Activated CD8-positive, alpha-beta T cell treated with anti-CD3 and anti-CD28 coated beads, Interleukin-2, amount 10 ng/mL, durations not matched to agents 7 days and 5 days (primary cell): ENCODE measurements around the gene TGM5. TPM values are rescaled to one million over a fixed set of nuclear protein-coding genes. Genes with fewer than 3 reads are reported as not detected.

Experiments used
- ATAC-seq: fragments of 150-1000 bp; cut with Tn5 transposase; one replicate; pipeline ENCODE4 v1.10.0; 2021; ENCODE audit warnings: moderate library complexity
- CTCF ChIA-PET: fragments of 350-600 bp; sonication (Branson Sonifier 250); formaldehyde crosslinking; loops from one replicate; lab custom pipeline; 2021; ENCODE audit warnings: antibody characterized with exemption; lab: Charles Lee
- POLR2A ChIA-PET: fragments of 350-600 bp; sonication (Branson Sonifier 250); formaldehyde crosslinking; loops from one replicate; lab custom pipeline; 2021; ENCODE audit warnings: antibody characterized with exemption; lab: Charles Lee
- DNase-seq: peaks from one replicate; pipeline ENCODE4 v3.0.0-alpha.2; 2020
- H3K27ac Mint-ChIP-seq: one replicate; pipeline ENCODE4 v1.8.0; 2021; ENCODE audit warnings: mild to moderate bottlenecking, mixed read lengths
- H3K27me3 Mint-ChIP-seq: one replicate; pipeline ENCODE4 v1.8.0; 2021; ENCODE audit warnings: low read depth, mixed read lengths
- H3K36me3 Mint-ChIP-seq: one replicate; pipeline ENCODE4 v1.8.0; 2021; ENCODE audit warnings: low read depth, mixed read lengths
- H3K4me1 Mint-ChIP-seq: one replicate; pipeline ENCODE4 v1.8.0; 2021; ENCODE audit warnings: low read depth, mixed read lengths
- H3K4me3 Mint-ChIP-seq: one replicate; pipeline ENCODE4 v1.8.0; 2021; ENCODE audit warnings: mild to moderate bottlenecking, mixed read lengths
- H3K9me3 Mint-ChIP-seq: one replicate; pipeline ENCODE4 v1.8.0; 2022; ENCODE audit warnings: mixed read lengths; ENCODE audit not compliant: insufficient read depth
- total RNA-seq, 2 experiments: library from RNA; stranded (reverse); gene quantifications; one replicate each; pipeline ENCODE4 v1.2.3, GENCODE V29; 2021

TGM5 gene
- total RNA-seq, 2 experiments from 2014 or later, result 0.31 to 0.37 TPM

DNA sequence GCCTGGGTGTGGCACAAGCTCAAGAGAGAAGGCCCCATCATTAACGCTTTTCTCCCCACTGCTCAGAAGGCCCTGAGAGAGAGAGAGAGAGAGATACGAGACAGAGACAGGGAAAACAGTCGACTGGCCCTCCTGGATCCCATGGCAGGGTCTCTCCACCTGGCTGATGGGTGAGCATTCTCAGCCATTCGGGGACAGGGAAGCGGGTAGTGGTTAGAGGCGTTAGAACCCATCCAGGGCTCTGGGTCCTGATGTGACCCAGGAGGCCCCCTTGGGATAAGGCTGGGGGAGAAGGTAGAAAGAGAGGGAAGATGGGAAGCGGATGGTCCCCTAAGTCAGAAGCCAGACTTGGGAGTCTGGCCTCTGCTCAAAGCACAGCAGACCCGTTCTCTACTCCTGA lies 7.9 kb downstream of the TGM5 start:
- H3K27me3 Mint-ChIP-seq, result peaks cover 20% of the 10 kb centered on the region
- H3K4me1 Mint-ChIP-seq, result peaks cover 9% of the 10 kb centered on the region
- DNase-seq, result no peak
- H3K27ac Mint-ChIP-seq, result no peak overlapping the region
- H3K9me3 Mint-ChIP-seq, result no peaks in the 10 kb centered on the region
- H3K4me3 Mint-ChIP-seq, result no peak overlapping the region
- H3K36me3 Mint-ChIP-seq, result no peaks in the 10 kb centered on the region
- ChIA-PET CTCF (no interaction called here), POLR2A (no interaction called here)
- ATAC-seq, result no peak

DNA sequence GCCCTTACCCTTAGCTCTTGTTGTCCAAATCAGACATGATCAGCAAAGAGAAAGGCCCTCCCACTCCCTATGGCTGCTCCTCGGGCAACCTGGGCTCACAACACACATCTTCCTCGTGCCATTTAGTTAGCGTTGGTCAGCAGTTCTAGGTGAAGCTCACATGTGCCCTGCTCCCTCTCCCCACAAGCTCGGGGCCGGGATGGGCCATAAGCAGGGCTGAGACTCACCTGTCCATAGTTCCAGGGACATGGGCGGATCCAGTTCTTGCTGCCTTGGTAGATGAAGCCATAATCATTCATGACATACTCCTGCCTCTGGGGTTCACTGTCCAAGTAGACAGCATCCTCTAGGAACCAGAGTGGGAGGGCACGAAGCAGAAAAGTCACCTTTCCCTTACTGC lies 10.4 kb downstream of the TGM5 start:
- ChIA-PET POLR2A (no interaction called here), CTCF (interaction anchor here (2.2 kb wide), 1 partner anchor 31 kb away, joined by 6 read pairs; no protein-coding TSS in a partner anchor)
- H3K36me3 Mint-ChIP-seq, result no peaks in the 10 kb centered on the region
- peaks cover 30% of the 10 kb centered on the region for H3K4me1 Mint-ChIP-seq
- ATAC-seq, result no peak
- no peak for DNase-seq
- H3K9me3 Mint-ChIP-seq, result no peaks in the 10 kb centered on the region
- no peak overlapping the region for H3K27ac Mint-ChIP-seq
- no peak overlapping the region for H3K4me3 Mint-ChIP-seq
- H3K27me3 Mint-ChIP-seq, result peaks cover 5% of the 10 kb centered on the region

DNA sequence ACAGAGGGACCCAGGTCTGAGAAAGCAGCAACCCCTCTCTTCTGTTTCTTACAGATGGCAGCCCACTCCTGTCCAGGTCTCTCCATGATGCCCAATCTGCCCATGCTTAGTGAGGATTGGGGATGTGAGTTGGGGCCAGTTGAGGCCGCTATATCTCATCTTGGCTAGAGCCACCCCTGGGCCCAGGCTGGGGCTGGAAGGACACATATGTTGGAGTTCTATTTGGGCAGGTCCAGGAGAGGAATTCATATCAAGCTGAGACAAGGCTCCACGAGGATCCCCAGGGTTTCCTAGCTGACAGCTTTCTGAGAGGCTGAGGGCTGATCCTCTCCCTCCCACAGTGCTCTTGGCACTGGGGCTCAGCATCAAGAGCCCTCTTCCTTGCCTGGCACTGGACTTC lies 11.4 kb downstream of the TGM5 start:
- DNase-seq (no peak), ATAC-seq (no peak)
- ChIA-PET CTCF (interaction anchor here (0.7 to 2.7 kb wide), 3 partner anchors 12 to 52 kb away, joined by 3 to 26 read pairs (median 5); no protein-coding TSS in a partner anchor), POLR2A (no interaction called here)
- H3K27me3 Mint-ChIP-seq, result peaks cover 4% of the 10 kb centered on the region
- H3K9me3 Mint-ChIP-seq, result no peaks in the 10 kb centered on the region
- no peak overlapping the region for H3K27ac Mint-ChIP-seq
- no peak overlapping the region for H3K4me3 Mint-ChIP-seq
- H3K36me3 Mint-ChIP-seq, result peaks cover 6% of the 10 kb centered on the region
- H3K4me1 Mint-ChIP-seq, result peaks cover 40% of the 10 kb centered on the region

DNA sequence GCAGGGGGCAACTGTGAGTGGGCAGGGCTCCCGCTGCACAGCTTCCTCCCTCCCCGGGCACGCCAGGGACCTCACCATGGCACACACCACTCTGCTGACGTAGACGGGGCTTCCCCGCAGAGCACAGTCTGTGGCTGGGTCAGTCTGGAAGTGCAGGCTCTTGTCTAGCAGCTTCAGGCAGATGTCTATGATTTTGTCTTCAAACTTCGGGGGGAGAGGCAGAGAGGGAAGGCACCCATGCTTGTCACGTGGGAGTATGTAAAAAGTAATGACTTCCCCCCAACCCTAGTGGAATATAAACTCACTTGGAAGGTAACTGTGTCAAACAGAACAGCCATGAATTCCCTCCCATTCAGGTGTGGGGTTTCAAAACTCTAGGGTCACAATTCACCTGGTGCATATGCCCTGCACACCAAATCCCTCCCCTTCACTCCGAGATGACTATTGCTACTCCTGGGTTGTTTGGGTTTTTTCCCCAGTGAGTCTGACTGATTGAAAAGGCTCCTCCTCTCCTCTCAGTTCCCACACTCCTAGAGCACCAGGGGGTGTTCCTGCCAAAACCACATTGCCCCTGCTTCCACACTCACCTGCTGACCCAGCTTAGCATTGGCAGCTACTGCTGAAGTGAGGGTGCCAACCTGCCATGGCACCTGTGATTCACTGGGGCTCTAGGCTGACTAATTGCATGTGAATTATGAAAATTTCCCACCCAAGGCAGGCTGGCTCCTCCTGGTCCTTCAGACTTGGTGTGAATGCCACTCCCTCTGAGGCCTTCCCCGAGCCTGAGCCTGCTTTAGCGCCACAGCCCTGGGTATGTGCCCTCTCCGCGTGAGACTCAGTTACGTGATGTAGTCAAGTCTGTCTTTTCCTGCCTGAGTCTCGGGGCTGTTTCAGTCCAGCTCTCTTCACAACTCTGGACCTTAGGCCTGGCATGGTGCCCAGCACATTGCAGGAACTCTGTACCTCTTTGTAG lies 13.0 kb downstream of the TGM5 start:
- ATAC-seq, result peak; percentile 74
- H3K27me3 Mint-ChIP-seq, result peaks cover 4% of the 10 kb centered on the region
- H3K4me1 Mint-ChIP-seq, result peaks cover 56% of the 10 kb centered on the region
- CTCF ChIA-PET, result interaction anchor here (0.8 to 2.7 kb wide), 5 partner anchors 10 to 50 kb away, joined by 3 to 26 read pairs (median 4); no protein-coding TSS in a partner anchor
- H3K36me3 Mint-ChIP-seq, result peaks cover 6% of the 10 kb centered on the region
- H3K27ac Mint-ChIP-seq, result no peak overlapping the region
- POLR2A ChIA-PET, result interaction anchor here (0.6 to 1.1 kb wide), 2 partner anchors 15 to 32 kb away, joined by 3 to 4 read pairs; no protein-coding TSS in a partner anchor
- H3K4me3 Mint-ChIP-seq, result no peak overlapping the region
- H3K9me3 Mint-ChIP-seq, result no peaks in the 10 kb centered on the region
- peak; percentile 57 for DNase-seq

DNA sequence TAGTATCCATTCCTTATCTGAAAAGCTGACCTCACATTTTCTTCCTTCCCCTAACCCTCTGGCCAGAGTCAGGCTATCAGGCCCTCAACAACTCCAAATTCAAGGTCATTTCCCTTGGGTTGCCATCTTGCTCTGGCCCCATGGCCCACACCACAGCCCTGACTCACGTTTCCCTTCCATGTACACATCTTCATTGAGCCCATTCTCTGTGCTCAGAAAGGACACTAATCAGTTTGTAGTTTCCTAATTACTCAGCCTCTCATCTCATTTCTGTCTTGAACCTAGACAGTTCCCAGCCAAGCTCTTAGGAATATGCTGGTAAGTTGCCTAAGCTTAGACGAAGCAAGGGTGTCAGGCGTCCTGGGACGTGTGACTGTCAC lies 14.9 kb downstream of the TGM5 start:
- Mint-ChIP-seq H3K36me3 (peaks cover 6% of the 10 kb centered on the region), H3K27me3 (peaks cover 4% of the 10 kb centered on the region), H3K27ac (peak overlapping the region; percentile 67), H3K4me1 (peaks cover 62% of the 10 kb centered on the region), H3K9me3 (no peaks in the 10 kb centered on the region), H3K4me3 (no peak overlapping the region)
- CTCF ChIA-PET, result interaction anchor here (1.6 to 2.6 kb wide), 3 partner anchors 26 to 48 kb away, joined by 4 to 18 read pairs (median 7); no protein-coding TSS in a partner anchor
- POLR2A ChIA-PET, result no interaction called here
- DNase-seq (no peak), ATAC-seq (no peak)

DNA sequence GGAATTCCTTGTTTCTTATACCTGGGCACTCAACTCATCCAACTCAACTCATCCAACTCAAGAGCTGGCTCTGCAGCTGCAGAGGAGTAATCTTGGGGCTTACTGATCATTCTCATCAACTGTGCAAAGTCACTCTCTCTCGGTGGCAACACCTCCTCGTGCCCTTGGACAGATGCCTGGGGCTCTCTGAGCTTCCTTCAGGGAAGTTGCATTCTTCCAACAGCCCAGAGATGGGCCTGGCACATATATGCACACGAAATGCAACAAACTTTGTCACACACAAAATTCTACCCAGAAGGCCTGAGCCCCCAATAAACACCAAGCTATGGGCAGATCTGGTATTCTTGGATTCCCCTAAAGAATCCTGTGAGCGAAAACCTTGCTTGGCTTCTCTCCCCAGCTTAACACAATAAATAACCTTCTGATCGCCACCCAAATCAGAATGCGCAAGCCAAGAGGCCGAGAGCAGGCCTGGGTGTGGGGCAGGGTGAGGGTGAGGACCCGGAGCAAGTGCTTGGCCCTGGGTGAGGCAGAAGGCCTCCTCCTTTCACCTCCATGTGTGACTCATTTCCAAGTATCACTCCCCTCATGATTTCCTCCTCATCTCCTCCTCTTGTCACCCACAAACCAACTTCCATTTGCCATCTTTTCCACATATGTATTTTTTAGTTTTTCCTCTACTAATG lies 15.4 kb downstream of the TGM5 start:
- Mint-ChIP-seq H3K27ac (peak overlapping the region; percentile 67), H3K4me3 (no peak overlapping the region), H3K27me3 (peaks cover 5% of the 10 kb centered on the region), H3K4me1 (peaks cover 65% of the 10 kb centered on the region), H3K36me3 (peaks cover 6% of the 10 kb centered on the region), H3K9me3 (no peaks in the 10 kb centered on the region)
- DNase-seq, result no peak
- no peak for ATAC-seq
- CTCF ChIA-PET, result interaction anchor here (1.4 to 2.6 kb wide), 5 partner anchors 17 to 47 kb away, joined by 4 to 18 read pairs (median 7); partner anchors contain the start of gene TGM5
- POLR2A ChIA-PET, result interaction anchor here (0.9 kb wide), 1 partner anchor 263 kb away, joined by 4 read pairs; no protein-coding TSS in a partner anchor

DNA sequence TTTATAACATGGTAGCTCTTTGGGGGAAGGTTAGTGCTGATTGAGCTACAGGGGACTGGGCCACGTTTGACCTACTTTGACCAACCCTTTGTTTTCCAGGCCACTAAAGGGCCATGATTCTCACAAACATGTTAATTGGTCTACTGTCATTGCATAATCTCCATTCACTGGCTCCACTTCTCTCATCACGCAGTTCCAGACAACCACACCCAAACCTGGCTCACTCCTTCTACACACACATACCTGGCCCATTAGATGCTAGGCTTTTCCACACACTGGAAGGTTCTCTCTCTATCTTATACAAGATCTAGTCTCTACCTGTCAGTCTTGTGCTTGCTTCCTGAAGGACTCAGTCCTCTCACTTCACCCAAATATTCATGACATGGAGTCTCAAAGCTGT lies 15.9 kb downstream of the TGM5 start:
- DNase-seq, result no peak
- POLR2A ChIA-PET, result interaction anchor here (0.9 kb wide), 1 partner anchor 263 kb away, joined by 4 read pairs; no protein-coding TSS in a partner anchor
- peak overlapping the region; percentile 23 for H3K27ac Mint-ChIP-seq
- H3K27me3 Mint-ChIP-seq, result peaks cover 7% of the 10 kb centered on the region
- no peak overlapping the region for H3K4me3 Mint-ChIP-seq
- CTCF ChIA-PET, result interaction anchor here (1.4 to 2.6 kb wide), 4 partner anchors 17 to 47 kb away, joined by 6 to 18 read pairs (median 7); partner anchors contain the start of gene TGM5
- no peaks in the 10 kb centered on the region for H3K9me3 Mint-ChIP-seq
- H3K36me3 Mint-ChIP-seq, result peaks cover 6% of the 10 kb centered on the region
- peaks cover 69% of the 10 kb centered on the region for H3K4me1 Mint-ChIP-seq
- no peak for ATAC-seq

DNA sequence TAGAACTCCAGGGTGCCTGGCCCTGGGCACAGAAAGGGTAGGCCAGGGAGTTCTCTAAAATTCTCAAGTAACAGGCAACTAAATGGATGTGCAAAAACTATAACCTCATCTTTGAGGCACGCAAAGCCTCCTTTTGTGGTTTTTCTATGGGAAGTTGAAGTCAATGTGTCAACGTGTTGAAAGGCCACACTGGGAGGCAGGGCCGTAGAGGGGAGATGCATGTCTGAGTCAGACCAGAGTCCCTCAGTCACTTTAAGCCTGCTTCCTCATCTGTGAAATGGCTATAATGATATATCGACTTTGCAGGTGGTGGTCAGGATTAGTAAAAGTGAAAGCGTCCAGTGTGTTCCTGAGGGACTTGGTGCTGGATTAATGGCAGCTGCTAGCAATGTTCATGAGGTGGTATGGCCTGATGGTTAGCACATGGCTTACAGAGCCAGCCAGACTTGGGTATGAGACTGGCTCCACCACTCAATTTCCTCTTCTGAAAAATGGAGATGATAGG lies 17.0 kb downstream of the TGM5 start:
- peaks cover 69% of the 10 kb centered on the region for H3K4me1 Mint-ChIP-seq
- no peaks in the 10 kb centered on the region for H3K9me3 Mint-ChIP-seq
- H3K4me3 Mint-ChIP-seq, result peak overlapping the region; percentile 31
- POLR2A ChIA-PET, result no interaction called here
- CTCF ChIA-PET, result interaction anchor here (1.4 to 2.6 kb wide), 3 partner anchors 18 to 36 kb away, joined by 6 to 18 read pairs (median 7); partner anchors contain the start of gene TGM5
- DNase-seq (peak; percentile 51), ATAC-seq (peak; percentile 50)
- H3K27ac Mint-ChIP-seq, result peak overlapping the region; percentile 80
- peaks cover 6% of the 10 kb centered on the region for H3K27me3 Mint-ChIP-seq
- peaks cover 6% of the 10 kb centered on the region for H3K36me3 Mint-ChIP-seq

DNA sequence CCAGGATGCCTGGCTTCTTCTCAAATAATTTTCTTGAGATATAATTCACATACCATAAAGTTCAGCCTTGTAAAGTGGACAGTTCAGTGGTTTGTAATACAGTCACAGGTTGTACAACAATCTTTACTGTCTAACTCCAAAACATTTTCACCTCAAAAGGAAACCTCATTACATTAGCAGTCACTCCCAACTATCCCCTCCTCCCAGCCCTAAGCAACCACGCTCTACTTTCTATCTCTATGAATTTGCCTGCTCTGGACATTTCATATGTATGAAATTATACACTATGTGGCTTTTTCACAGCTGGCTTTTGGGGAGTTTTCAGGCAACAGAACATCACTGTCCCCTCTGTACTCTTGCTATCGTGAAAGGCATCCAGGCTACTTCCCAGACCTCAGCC lies 17.5 kb downstream of the TGM5 start:
- DNase-seq (no peak), ATAC-seq (no peak)
- Mint-ChIP-seq H3K36me3 (peaks cover 6% of the 10 kb centered on the region), H3K4me1 (peaks cover 68% of the 10 kb centered on the region), H3K27ac (peak overlapping the region; percentile 80), H3K27me3 (peaks cover 3% of the 10 kb centered on the region), H3K4me3 (peak overlapping the region; percentile 31), H3K9me3 (no peaks in the 10 kb centered on the region)
- POLR2A ChIA-PET, result no interaction called here
- CTCF ChIA-PET, result interaction anchor here (1.2 to 2.6 kb wide), 4 partner anchors 10 to 24 kb away, joined by 3 to 18 read pairs (median 6); no protein-coding TSS in a partner anchor

DNA sequence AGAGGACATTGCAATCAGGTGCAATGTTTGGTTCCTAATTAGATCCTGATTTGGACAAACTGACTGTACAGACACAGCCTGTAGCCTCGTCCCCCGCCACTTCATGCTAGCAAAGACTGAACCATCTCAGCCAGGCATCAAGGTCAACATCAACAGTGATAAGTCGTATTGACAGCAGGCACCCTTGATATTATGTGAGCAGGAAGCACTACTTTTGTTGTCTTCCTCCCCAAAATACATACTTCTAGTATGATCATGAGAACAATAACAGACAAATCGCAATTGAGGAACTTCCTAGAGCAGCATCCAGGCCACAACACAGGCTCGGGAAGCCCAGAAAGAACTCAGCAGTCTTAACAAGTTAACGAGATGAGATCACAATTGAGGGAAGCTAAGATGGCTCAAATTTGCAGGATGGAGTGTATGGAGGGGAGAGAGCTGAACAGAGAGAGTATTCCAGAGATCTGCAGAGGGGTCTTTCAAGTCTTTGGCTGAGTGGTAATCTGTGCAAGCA lies 20.4 kb downstream of the TGM5 start:
- ATAC-seq, result no peak
- peaks cover 6% of the 10 kb centered on the region for H3K36me3 Mint-ChIP-seq
- POLR2A ChIA-PET, result no interaction called here
- DNase-seq, result no peak
- no peaks in the 10 kb centered on the region for H3K9me3 Mint-ChIP-seq
- CTCF ChIA-PET, result interaction anchor here (1.0 to 1.7 kb wide), 2 partner anchors 21 kb away, joined by 7 to 8 read pairs; partner anchors contain the start of gene TGM5
- H3K4me3 Mint-ChIP-seq, result no peak overlapping the region
- peaks cover 49% of the 10 kb centered on the region for H3K4me1 Mint-ChIP-seq
- no peak overlapping the region for H3K27ac Mint-ChIP-seq
- H3K27me3 Mint-ChIP-seq, result peaks cover 3% of the 10 kb centered on the region

DNA sequence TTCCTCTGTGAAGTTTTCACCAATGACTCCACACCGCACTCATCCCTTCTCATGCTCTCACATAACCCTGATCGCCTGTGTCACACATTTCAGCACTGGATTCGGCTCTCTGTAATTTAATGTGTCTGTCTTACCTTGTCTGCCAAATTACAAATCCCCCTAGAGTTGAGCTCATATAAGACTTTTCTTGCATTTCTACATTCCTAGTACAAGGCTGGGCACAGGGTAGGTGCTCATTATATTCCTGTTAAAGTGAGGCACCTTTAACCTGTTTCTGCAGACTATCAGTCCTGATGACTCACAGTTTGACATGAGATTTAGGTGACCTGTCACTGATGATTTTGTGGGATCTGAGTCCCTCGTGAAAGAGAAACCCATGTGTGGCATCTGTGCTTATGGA lies 22.6 kb downstream of the TGM5 start:
- Mint-ChIP-seq H3K9me3 (no peaks in the 10 kb centered on the region), H3K27me3 (peaks cover 3% of the 10 kb centered on the region), H3K27ac (no peak overlapping the region), H3K36me3 (no peaks in the 10 kb centered on the region), H3K4me3 (no peak overlapping the region), H3K4me1 (peaks cover 45% of the 10 kb centered on the region)
- POLR2A ChIA-PET, result no interaction called here
- no peak for ATAC-seq
- no peak for DNase-seq
- CTCF ChIA-PET, result interaction anchor here (1.3 to 4.3 kb wide), 3 partner anchors 9 to 41 kb away, joined by 3 to 16 read pairs (median 5); no protein-coding TSS in a partner anchor
